Measurements from ENCODE around the gene TFR2.

Gene TFR2

DNA sequence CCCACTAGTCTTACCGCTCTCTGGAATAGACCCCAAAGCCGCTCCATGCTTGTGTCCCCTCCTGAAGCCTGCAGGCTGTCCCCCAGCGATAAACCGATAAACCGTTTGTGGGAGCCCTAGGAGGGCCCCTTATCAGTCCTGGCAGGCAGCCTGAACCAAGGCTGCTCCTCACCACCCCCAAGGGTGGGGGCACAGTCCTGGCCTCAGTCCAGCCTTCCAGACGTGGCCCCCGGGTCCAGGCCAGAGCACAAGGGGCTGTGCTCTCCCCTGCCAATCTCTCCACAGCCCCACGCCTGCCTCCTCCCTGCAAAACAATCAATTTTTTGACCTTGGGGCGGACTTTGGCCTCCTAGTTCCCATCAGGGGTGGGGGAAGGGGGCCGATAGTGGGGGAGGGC, at the start of gene TFR2:
Gene TFR2, minus strand, starts transcription at position 90 of the 397 bp plus-strand sequence. Its CDS starts 43 bp downstream, at position 47.
- H3K4me1 ChIP-seq = peaks cover 4 to 18% (median 12%) of the 10 kb centered on the region in 10 experiments; a peak in 17 of 20 replicates

GRCh38 chr7:100689230-100690135, 48.1 kb upstream of the TFR2 start:
- no peak for TF ChIP-seq Cebpa-rat (IDR thresholded peaks at IDR 0.05)

More for the DNA sequence above, at the start of gene TFR2:
- no peaks in the 10 kb centered on the region for H3K27me3 ChIP-seq
- H3K4me2 ChIP-seq = peak within 1 kb of the TSS; percentile 38 to 75 (median 61); a peak in 21 of 22 replicates
- no peak within 1 kb of the TSS; a peak in 1 of 22 replicates for H3K9ac ChIP-seq
- TF ChIP-seq Cebpa-rat (IDR thresholded peaks at IDR 0.05) = no peak
- H3K27ac ChIP-seq = no peak within 1 kb of the TSS
- H3K4me3 ChIP-seq = no peak within 1 kb of the TSS
- H4K20me1 ChIP-seq = no peaks in the 10 kb centered on the region
- H3K36me3 ChIP-seq = no peaks in the 10 kb centered on the region
- H3K9me3 ChIP-seq (replicated peaks in 1 of 11) = no peaks in the 10 kb centered on the region

DNA sequence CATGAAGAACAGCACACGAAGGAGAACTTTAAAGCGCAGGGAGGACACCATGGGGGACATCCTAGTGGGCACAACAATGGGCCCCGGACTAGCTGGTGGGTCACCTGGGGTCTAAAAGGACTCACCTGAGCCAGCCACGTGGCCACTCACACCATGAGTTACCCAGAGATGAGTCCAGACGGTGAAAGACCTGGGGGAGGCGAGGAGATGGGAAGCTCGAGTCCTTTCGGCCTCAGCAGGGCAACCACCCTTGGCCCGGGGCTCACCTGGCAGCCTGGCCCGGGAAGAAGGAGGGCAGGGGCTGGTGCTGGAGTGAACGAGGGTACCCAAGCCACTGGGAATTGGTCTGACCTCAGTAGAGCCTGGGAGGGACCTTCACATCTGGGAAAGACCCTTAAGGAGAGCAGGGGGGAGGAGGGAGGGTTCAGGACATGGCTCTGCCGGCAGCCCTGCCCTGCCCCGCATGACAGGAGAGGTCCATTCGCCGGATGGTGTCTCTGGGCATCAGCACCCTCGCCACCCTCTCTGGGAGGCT, 47.0 kb upstream of the TFR2 start:
- Histone ChIP-seq H3K9ac (peak overlapping the region; percentile 10 to 70 (median 56); a peak in 17 of 22 replicates), H3K36me3 (peaks cover 52 to 71% (median 58%) of the 10 kb centered on the region in 11 experiments), H3K4me1 (peaks cover 47 to 55% (median 51%) of the 10 kb centered on the region in 10 experiments)

More at GRCh38 chr7:100689230-100690135, 48.1 kb upstream of the TFR2 start:
- H3K4me2 ChIP-seq = peak overlapping the region; percentile 85 to 99 (median 98)
- H4K20me1 ChIP-seq = peaks cover 81 to 92% (median 88%) of the 10 kb centered on the region in 11 experiments
- H3K4me1 ChIP-seq = peaks cover 47 to 55% (median 52%) of the 10 kb centered on the region in 10 experiments
- H3K9ac ChIP-seq = peak overlapping the region; percentile 10 to 70 (median 56); a peak in 19 of 22 replicates
- H3K27ac ChIP-seq = peak overlapping the region in 9 of 11 experiments; percentile 23 to 67 (median 42); a peak in 15 of 22 replicates
- H3K27me3 ChIP-seq = no peaks in the 10 kb centered on the region
- H3K36me3 ChIP-seq = peaks cover 41 to 61% (median 47%) of the 10 kb centered on the region in 11 experiments
- no peaks in the 10 kb centered on the region for H3K9me3 ChIP-seq (replicated peaks in 1 of 11)
- peak overlapping the region in 3 of 10 experiments; percentile 3 to 11 (median 8); a peak in 1 of 20 replicates for H3K4me3 ChIP-seq

DNA sequence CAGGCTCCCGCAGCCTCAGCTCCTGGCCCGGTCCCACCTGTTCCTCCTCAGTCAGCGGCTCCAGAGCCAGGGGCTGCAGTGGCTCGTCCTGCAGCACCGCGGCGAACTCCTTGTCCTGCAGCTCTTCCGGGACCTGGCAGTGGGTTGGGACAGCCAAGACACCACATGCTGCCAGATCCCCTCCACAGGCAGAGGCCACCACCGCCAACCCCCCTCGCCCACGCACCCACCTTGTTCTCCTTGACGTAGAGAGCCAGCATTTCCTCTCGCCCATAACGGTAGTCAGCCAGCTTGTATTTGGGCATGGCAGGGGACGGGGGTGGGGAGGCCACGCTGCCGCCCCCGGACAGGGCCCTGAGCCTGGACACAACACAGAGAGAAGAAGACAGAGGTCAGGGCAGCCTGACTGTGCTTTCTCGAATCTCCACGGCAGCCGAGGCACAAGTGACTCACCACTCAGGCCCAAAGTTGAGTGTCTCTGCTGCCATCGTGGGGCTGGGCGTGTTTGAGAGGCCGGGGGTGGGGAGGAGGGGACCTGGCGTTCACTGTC, 46.5 kb upstream of the TFR2 start:
- no peaks in the 10 kb centered on the region for H3K9me3 ChIP-seq (replicated peaks in 1 of 11)
- H3K27ac ChIP-seq = no peak overlapping the region
- TF ChIP-seq Cebpa-rat (IDR thresholded peaks at IDR 0.05) = no peak
- peaks cover 57 to 77% (median 64%) of the 10 kb centered on the region in 11 experiments for H3K36me3 ChIP-seq
- peak overlapping the region in 3 of 11 experiments; percentile 11 to 64 (median 19); a peak in 2 of 22 replicates for H3K9ac ChIP-seq
- peak overlapping the region in 2 of 11 experiments; percentile 98 to 99; a peak in 4 of 22 replicates for H3K4me2 ChIP-seq
- no peak overlapping the region for H3K4me3 ChIP-seq
- peaks cover 87 to 100% (median 95%) of the 10 kb centered on the region in 11 experiments for H4K20me1 ChIP-seq
- H3K4me1 ChIP-seq = peaks cover 46 to 53% (median 47%) of the 10 kb centered on the region in 10 experiments
- H3K27me3 ChIP-seq = no peaks in the 10 kb centered on the region

More for the DNA sequence above, 47.0 kb upstream of the TFR2 start:
- Histone ChIP-seq H3K27me3 (no peaks in the 10 kb centered on the region), H4K20me1 (peaks cover 87 to 100% (median 95%) of the 10 kb centered on the region in 11 experiments), H3K4me2 (peak overlapping the region in 10 of 11 experiments; percentile 85 to 99 (median 98); a peak in 20 of 22 replicates), H3K9me3 (replicated peaks in 1 of 11) (no peaks in the 10 kb centered on the region), H3K4me3 (0 out of 20 replicates have a peak overlapping the region, but pooled peaks of 1 of the 10 experiments have one; percentile 22), H3K27ac (peak overlapping the region in 9 of 11 experiments; percentile 3 to 67 (median 42); a peak in 15 of 22 replicates)
- no peak for TF ChIP-seq Cebpa-rat (IDR thresholded peaks at IDR 0.05)

DNA sequence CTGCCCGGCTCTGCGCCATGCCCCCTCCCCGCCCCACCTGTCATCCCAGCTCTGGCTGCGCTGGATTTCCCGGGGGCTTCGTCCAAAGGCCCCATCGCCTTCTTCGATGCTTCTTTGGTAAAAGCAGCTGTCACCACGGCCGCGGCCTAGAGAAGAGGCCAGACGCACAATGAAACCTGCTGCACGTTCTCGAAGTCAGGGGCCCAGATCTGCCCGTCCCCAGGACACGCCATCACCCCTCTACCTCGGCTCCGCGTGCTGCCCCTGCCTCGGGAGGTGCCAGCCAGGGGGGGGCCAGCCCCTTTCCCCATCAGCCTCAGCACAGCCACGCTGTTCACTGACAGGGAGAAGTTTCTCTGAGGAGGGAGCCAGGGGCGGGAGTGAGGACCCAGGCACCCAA, 45.9 kb upstream of the TFR2 start:
- Histone ChIP-seq H3K9ac (no peak overlapping the region), H3K4me3 (no peak overlapping the region), H3K27me3 (no peaks in the 10 kb centered on the region), H3K36me3 (peaks cover 63 to 83% (median 69%) of the 10 kb centered on the region in 11 experiments), H3K4me2 (no peak overlapping the region), H3K4me1 (peaks cover 40 to 47% (median 42%) of the 10 kb centered on the region in 10 experiments), H4K20me1 (peaks cover 87 to 100% (median 95%) of the 10 kb centered on the region in 11 experiments), H3K27ac (peak overlapping the region in 1 of 11 experiments; percentile 14; a peak in 1 of 22 replicates), H3K9me3 (replicated peaks in 1 of 11) (no peaks in the 10 kb centered on the region)
- no peak for TF ChIP-seq Cebpa-rat (IDR thresholded peaks at IDR 0.05)

GRCh38 chr7:100686822-100687211, 45.5 kb upstream of the TFR2 start:
- no peaks in the 10 kb centered on the region for H3K27me3 ChIP-seq
- no peak overlapping the region for H3K9ac ChIP-seq
- H3K4me1 ChIP-seq = peaks cover 36 to 47% (median 37%) of the 10 kb centered on the region in 10 experiments
- TF ChIP-seq Cebpa-rat (IDR thresholded peaks at IDR 0.05) = no peak
- peaks cover 67 to 87% (median 74%) of the 10 kb centered on the region in 11 experiments for H3K36me3 ChIP-seq
- no peak overlapping the region for H3K4me2 ChIP-seq
- no peak overlapping the region for H3K4me3 ChIP-seq
- peaks cover 87 to 100% (median 95%) of the 10 kb centered on the region in 11 experiments for H4K20me1 ChIP-seq
- peak overlapping the region in 1 of 11 experiments; percentile 14; a peak in 1 of 22 replicates for H3K27ac ChIP-seq
- no peaks in the 10 kb centered on the region for H3K9me3 ChIP-seq (replicated peaks in 1 of 11)

GRCh38 chr7:100686201-100686821, 45.0 kb upstream of the TFR2 start:
- Histone ChIP-seq H3K9ac (peak overlapping the region in 1 of 11 experiments; percentile 17; a peak in 1 of 22 replicates), H3K4me1 (peaks cover 31 to 46% (median 32%) of the 10 kb centered on the region in 10 experiments), H3K27ac (no peak overlapping the region; a peak in 1 of 22 replicates), H3K4me3 (no peak overlapping the region), H4K20me1 (peaks cover 87 to 100% (median 95%) of the 10 kb centered on the region in 11 experiments), H3K27me3 (no peaks in the 10 kb centered on the region), H3K9me3 (replicated peaks in 1 of 11) (no peaks in the 10 kb centered on the region), H3K4me2 (no peak overlapping the region), H3K36me3 (peaks cover 72 to 92% (median 79%) of the 10 kb centered on the region in 11 experiments)
- TF ChIP-seq Cebpa-rat (IDR thresholded peaks at IDR 0.05) = no peak

DNA sequence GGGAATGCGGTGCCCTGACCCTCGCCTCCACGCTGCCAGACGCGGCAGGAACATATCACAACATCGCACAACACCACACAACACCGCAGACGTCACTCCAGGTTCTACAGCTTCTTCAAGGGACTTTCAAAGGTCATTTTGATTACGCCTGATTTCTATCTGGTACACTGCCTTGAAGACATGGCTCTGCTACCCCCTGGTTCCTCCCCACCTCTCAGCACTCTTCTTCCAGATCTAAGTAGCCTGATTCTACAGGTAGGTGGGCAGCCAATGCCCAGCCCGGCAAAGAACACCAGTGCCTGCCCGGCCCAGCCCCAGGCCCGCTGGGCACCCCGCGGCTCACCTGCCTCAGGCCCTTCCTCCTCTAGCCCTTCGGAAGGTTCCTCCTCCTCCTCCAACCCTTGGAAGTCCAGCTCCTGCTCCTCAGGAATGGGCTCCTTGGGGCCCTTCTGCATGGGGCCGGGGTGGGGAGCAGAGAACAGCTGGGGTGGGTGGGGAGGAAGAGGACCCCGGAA, 44.3 kb upstream of the TFR2 start:
- Histone ChIP-seq H3K27me3 (no peaks in the 10 kb centered on the region), H3K36me3 (peaks cover 79 to 92% (median 84%) of the 10 kb centered on the region in 11 experiments), H3K27ac (no peak overlapping the region), H3K4me1 (peaks cover 25 to 44% (median 28%) of the 10 kb centered on the region in 10 experiments), H3K9me3 (replicated peaks in 1 of 11) (no peaks in the 10 kb centered on the region), H3K4me3 (no peak overlapping the region), H3K4me2 (no peak overlapping the region), H4K20me1 (peaks cover 87 to 100% (median 95%) of the 10 kb centered on the region in 11 experiments), H3K9ac (no peak overlapping the region)
- TF ChIP-seq Cebpa-rat (IDR thresholded peaks at IDR 0.05) = no peak

All from BLaER1 treated with 17β-estradiol and CSF1 and Interleukin-3, amounts not matched to agents 10 nM and 100 nM (cell line).